ENCODE results near the gene RMND1.
A peak's percentile ranks its signal among the peaks of the same experiment; 100 is the strongest.

The RMND1 gene

DNA sequence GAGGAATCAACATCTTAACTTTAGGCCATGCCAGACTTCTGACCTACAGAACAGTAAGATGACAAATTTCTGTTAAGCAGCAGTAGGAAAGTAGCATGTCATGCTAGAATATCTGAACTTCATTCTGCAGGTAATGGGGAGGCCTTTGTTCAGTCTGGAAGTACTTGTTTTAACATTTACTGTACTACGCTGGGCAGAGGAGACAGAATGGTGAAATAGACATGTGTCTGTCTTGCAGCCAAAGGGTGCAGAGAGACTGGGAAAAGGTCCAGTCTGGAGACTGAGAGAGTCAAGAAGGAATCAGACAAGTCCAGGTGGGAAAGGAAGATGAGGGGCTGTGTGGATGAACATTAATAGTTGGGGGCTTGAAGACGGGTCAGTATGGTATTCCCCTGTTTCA lies 43.1 kb downstream of the RMND1 start:
- TF ChIP-seq, protein P1, sequence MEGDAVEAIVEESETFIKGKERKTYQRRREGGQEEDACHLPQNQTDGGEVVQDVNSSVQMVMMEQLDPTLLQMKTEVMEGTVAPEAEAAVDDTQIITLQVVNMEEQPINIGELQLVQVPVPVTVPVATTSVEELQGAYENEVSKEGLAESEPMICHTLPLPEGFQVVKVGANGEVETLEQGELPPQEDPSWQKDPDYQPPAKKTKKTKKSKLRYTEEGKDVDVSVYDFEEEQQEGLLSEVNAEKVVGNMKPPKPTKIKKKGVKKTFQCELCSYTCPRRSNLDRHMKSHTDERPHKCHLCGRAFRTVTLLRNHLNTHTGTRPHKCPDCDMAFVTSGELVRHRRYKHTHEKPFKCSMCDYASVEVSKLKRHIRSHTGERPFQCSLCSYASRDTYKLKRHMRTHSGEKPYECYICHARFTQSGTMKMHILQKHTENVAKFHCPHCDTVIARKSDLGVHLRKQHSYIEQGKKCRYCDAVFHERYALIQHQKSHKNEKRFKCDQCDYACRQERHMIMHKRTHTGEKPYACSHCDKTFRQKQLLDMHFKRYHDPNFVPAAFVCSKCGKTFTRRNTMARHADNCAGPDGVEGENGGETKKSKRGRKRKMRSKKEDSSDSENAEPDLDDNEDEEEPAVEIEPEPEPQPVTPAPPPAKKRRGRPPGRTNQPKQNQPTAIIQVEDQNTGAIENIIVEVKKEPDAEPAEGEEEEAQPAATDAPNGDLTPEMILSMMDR (IDR thresholded peaks at IDR 0.05; ENCODE audit: insufficient read depth, low read length, poor library complexity, severe bottlenecking): no peak
- Histone ChIP-seq H3K27me3 (replicated peaks; ENCODE audit: control insufficient read depth, insufficient read depth, low read length) (no peaks in the 10 kb centered on the region), H3K36me3 (ENCODE audit: control insufficient read depth, insufficient read depth, low read length) (peaks cover 12% of the 10 kb centered on the region), H3K4me3 (replicated peaks; ENCODE audit: low read depth, low read length) (no peak overlapping the region)
- DNase-seq (ENCODE audit: extremely low read depth, insufficient read length): no peak

DNA sequence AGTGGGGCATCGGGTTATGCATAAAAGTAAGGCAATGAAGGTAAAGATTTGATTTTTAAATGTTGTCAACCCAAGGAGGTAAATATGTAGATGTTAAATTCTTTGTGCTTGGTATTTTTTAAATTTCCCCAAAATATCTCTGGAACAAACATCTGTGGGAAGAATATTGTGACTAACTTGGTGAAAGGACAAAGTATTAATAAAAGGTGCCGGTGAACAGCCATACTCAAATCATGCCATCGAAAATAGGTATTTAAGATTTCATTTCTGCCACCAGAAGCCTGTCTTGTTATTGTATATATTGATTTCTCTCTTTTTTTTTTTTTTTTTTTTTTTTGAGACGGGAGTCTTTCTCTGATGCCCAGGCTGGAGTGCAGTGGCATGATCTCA lies 48.0 kb downstream of the RMND1 start:
- H3K36me3 ChIP-seq (ENCODE audit: control insufficient read depth, insufficient read depth, low read length): peaks cover 4% of the 10 kb centered on the region
- no peak overlapping the region for H3K4me3 ChIP-seq (replicated peaks; ENCODE audit: low read depth, low read length)
- no peak for DNase-seq (ENCODE audit: extremely low read depth, insufficient read length)
- TF ChIP-seq, protein P1 (IDR thresholded peaks at IDR 0.05; ENCODE audit: insufficient read depth, low read length, poor library complexity, severe bottlenecking): no peak
- H3K27me3 ChIP-seq (replicated peaks; ENCODE audit: control insufficient read depth, insufficient read depth, low read length): no peaks in the 10 kb centered on the region

DNA sequence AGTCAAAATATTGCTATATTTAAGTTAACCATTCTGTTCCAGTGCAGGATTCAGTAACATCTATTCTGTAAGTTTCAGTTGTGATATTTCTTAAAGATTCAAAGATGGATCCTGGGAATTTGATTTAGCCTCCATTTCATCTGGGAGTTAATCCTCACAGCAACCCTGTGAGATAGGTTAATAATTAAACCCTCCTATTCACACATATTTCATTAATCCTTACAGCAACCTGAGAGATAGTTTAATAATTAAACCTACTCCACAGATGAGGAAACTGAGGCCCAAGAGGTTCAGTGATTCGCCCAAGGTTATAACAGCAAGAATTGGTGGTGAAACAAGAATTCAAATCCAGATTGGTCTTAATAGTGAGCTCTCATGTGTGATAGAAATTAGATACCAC lies 49.7 kb downstream of the RMND1 start:
- H3K27me3 ChIP-seq (replicated peaks; ENCODE audit: control insufficient read depth, insufficient read depth, low read length): no peaks in the 10 kb centered on the region
- peaks cover 5% of the 10 kb centered on the region for H3K36me3 ChIP-seq (ENCODE audit: control insufficient read depth, insufficient read depth, low read length)
- no peak for DNase-seq (ENCODE audit: extremely low read depth, insufficient read length)
- TF ChIP-seq, protein P1 (IDR thresholded peaks at IDR 0.05; ENCODE audit: insufficient read depth, low read length, poor library complexity, severe bottlenecking): no peak
- no peak overlapping the region for H3K4me3 ChIP-seq (replicated peaks; ENCODE audit: low read depth, low read length)

DNA sequence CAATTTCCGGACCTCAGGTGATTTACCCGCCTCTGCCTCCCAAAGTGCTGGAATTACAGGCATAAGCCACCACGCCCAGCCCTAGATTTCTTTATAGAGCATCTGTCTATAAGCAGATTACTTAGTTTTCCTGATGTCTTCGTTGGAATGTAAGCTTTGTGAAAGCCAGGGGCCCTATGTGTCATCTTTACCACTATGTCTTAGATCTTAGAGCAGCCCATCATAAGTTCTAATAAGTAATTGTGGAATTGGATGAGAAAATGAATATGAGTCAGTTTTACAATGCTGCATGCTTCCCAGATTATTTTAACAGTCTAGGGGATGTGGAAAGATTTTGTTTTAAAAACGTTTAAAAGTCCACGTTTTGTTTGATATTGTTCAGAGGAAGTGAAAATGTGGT lies 51.5 kb downstream of the RMND1 start:
- H3K36me3 ChIP-seq (ENCODE audit: control insufficient read depth, insufficient read depth, low read length): peaks cover 5% of the 10 kb centered on the region; the same call in 1 of the 2 replicates

DNA sequence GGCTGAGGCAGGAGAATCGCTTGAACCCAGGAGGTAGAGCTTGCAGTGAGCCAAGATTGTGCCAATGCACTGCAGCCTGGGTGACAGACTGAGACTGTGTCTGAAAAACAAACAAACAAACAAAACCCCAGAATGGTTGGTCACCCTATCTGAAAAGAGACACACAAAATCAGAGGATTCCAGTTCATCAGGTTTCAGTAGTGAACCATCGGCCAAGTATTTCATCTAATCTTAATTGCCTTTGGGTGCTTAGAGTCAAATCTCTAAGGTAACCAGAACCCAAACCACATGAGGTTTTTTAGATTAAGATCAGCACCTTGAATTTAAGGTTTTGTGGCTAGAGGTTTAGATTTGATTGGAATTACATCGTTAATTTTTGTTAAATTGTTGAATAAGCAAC lies 52.2 kb downstream of the RMND1 start:
- TF ChIP-seq, protein P1 (IDR thresholded peaks at IDR 0.05; ENCODE audit: insufficient read depth, low read length, poor library complexity, severe bottlenecking): no peak
- H3K36me3 ChIP-seq (ENCODE audit: control insufficient read depth, insufficient read depth, low read length): peaks cover 5% of the 10 kb centered on the region; the same call in 1 of the 2 replicates

More for the DNA sequence above, 51.5 kb downstream of the RMND1 start:
- TF ChIP-seq, protein P1 (IDR thresholded peaks at IDR 0.05; ENCODE audit: insufficient read depth, low read length, poor library complexity, severe bottlenecking): no peak
- no peak overlapping the region for H3K4me3 ChIP-seq (replicated peaks; ENCODE audit: low read depth, low read length)
- DNase-seq (ENCODE audit: extremely low read depth, insufficient read length): no peak
- no peaks in the 10 kb centered on the region for H3K27me3 ChIP-seq (replicated peaks; ENCODE audit: control insufficient read depth, insufficient read depth, low read length)

DNA sequence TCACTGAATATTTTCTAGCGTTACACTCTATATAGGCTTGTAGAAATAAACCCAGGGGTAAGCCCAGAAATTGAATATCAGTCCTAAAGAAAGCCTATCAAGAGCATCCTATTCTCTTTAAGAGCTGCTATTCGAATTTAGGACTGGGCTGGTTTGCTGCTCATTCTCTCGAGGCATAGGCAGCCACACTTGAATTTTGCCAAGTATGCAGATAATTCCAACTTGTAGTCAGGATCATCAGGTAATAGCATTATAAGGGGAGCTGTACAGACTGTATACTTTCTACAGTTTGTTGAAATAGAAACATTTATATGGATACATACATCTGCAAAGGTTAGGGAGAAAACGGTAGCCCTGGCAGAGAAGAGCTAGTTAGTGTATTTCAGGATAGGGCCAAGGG lies 58.5 kb downstream of the RMND1 start:
- no peaks in the 10 kb centered on the region for H3K27me3 ChIP-seq (replicated peaks; ENCODE audit: control insufficient read depth, insufficient read depth, low read length)
- TF ChIP-seq, protein P1 (IDR thresholded peaks at IDR 0.05; ENCODE audit: insufficient read depth, low read length, poor library complexity, severe bottlenecking): no peak
- peaks cover 1% of the 10 kb centered on the region; the same call in 1 of the 2 replicates for H3K36me3 ChIP-seq (ENCODE audit: control insufficient read depth, insufficient read depth, low read length)
- no peak for DNase-seq (ENCODE audit: extremely low read depth, insufficient read length)
- H3K4me3 ChIP-seq (replicated peaks; ENCODE audit: low read depth, low read length): peak overlapping the region; percentile 88

More for the DNA sequence above, 52.2 kb downstream of the RMND1 start:
- no peak for DNase-seq (ENCODE audit: extremely low read depth, insufficient read length)
- no peaks in the 10 kb centered on the region for H3K27me3 ChIP-seq (replicated peaks; ENCODE audit: control insufficient read depth, insufficient read depth, low read length)
- no peak overlapping the region for H3K4me3 ChIP-seq (replicated peaks; ENCODE audit: low read depth, low read length)

All from GM06990 (cell line).